ENCODE results near the gene ALDH9A1.

Gene ALDH9A1

GRCh38 chr1:165628147-165628822 lies 70.1 kb downstream of the ALDH9A1 start:
- ATAC-seq (no peak), DNase-seq (no peak)
- Mint-ChIP-seq H3K27ac (no peak overlapping the region), H3K4me1 (peaks cover 19% of the 10 kb centered on the region), H3K9me3 (no peaks in the 10 kb centered on the region), H3K27me3 (peaks cover 7% of the 10 kb centered on the region), H3K4me3 (no peak overlapping the region)

DNA sequence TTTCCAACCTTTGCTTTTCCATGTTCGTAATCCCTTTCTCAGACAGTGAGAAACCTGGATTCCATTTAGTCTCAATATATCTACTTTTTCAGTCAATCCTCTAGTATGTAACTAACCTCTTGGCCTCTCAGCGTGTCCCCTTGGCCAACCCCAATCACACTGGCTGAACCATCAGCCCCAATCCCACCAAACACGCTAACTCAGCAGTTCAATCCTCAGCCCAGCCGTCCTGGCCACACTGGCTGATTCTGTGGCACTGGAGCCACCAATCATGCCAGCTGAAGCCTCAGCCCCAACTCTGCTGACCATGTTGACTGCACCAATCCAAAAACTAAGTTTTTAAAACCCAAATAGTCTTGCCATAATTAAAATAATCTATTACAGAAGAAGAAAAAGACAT lies 73.9 kb downstream of the ALDH9A1 start:
- H3K4me3 Mint-ChIP-seq: no peak overlapping the region
- H3K9me3 Mint-ChIP-seq: no peaks in the 10 kb centered on the region
- H3K27ac Mint-ChIP-seq: no peak overlapping the region
- DNase-seq (no peak), ATAC-seq (no peak)
- peaks cover 13% of the 10 kb centered on the region for H3K27me3 Mint-ChIP-seq
- peaks cover 5% of the 10 kb centered on the region for H3K4me1 Mint-ChIP-seq

DNA sequence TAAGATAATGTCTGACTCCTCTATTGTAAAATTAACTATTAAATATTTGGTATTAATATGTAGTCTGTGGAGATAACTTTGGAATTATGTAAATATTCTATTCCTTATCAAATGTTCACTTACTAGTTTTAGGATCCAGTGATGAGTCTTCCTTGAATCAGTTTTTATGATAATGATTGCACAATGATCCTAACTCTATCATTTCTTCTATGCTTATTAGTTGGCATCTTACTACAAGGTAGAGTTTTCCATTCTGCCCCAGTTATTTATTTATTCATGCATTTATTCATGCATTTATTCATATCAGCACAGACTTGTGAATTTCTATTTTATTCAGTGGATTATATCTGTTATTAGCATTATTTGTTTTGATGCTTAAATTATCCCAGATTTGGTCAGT lies 74.7 kb downstream of the ALDH9A1 start:
- Mint-ChIP-seq H3K4me1 (no peaks in the 10 kb centered on the region), H3K9me3 (no peaks in the 10 kb centered on the region), H3K27me3 (peaks cover 13% of the 10 kb centered on the region), H3K27ac (no peak overlapping the region), H3K4me3 (no peak overlapping the region)
- DNase-seq (no peak), ATAC-seq (no peak)

DNA sequence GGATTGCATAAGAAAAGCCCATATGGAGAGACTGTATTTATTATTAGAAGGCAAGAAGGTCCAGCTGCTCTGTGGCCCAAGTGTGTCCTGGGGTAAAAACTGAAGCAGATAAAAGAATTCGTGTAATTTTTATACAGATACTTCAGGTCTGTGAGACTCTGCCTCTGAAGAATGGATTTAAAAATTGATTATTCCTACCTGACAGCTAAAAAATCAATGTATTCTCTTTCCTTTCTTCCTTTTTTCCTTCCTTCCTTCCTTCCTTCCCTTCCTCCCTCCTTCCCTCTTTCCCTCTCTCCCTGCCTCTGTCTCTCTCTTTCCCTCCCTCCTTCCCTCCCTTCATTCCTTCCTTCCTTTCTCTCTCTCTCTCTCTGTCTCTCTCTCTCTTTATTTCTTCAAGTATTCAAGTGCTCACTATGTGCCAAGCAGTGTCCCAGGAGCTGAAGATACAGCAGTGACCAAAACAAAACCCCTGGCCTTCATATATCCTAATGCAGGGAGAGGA lies 78.7 kb downstream of the ALDH9A1 start:
- Mint-ChIP-seq H3K27me3 (peaks cover 13% of the 10 kb centered on the region), H3K4me1 (no peaks in the 10 kb centered on the region), H3K27ac (no peak overlapping the region), H3K9me3 (no peaks in the 10 kb centered on the region), H3K4me3 (no peak overlapping the region)
- ATAC-seq (no peak), DNase-seq (no peak)

- no peak for DNase-seq
- Mint-ChIP-seq H3K27me3 (peaks cover 7% of the 10 kb centered on the region), H3K4me1 (no peaks in the 10 kb centered on the region), H3K27ac (peak overlapping the region in 1 of 2 donors; percentile 30), H3K9me3 (no peaks in the 10 kb centered on the region), H3K4me3 (no peak overlapping the region)
- ATAC-seq: no peak
Observed at GRCh38 chr1:165616987-165617546, 81.3 kb downstream of the ALDH9A1 start.

DNA sequence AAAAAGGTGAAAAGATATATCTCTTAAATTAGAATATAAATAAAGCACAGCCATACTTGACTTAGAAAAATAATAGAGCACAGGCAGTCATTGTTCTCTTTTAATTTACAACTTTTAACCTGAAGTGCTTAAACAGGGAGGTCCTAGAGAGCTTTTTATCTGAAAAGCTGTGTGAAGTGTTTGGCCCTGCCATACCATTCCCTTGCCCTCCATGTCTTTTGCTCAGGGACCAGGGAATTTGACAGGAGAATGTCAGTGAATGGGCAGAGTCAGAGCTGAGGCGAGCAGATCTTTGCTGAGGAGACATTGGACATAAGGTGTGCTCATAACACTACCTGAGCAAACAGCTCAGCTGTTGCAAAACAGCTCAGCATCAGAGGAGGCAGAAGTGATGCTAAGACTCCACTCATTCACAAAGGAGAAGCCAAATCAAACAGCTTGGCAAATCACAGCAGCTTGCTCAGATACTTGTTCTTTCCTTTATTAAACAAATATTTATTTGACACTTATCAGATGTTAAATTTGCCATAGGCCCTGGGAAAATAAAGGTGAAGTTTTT lies 82.2 kb downstream of the ALDH9A1 start:
- ATAC-seq (no peak), DNase-seq (no peak)
- H3K4me1 Mint-ChIP-seq: no peaks in the 10 kb centered on the region
- no peak overlapping the region for H3K27ac Mint-ChIP-seq
- no peak overlapping the region for H3K4me3 Mint-ChIP-seq
- H3K9me3 Mint-ChIP-seq: no peaks in the 10 kb centered on the region
- H3K27me3 Mint-ChIP-seq: peaks cover 15% of the 10 kb centered on the region

All from stimulated activated naive CD8-positive, alpha-beta T cell treated with anti-CD3 and anti-CD28 coated beads, Interleukin-15, amount 100 ng/mL, for 72 hours (primary cell).